Central memory CD8-positive, alpha-beta T cell (primary cell): ENCODE measurements around the gene RNF5.

Experiments
- ATAC-seq: fragments of 150-1000 bp; cut with Tn5 transposase; replicated peaks from 2 replicates; pipeline ENCODE4 v1.10.0; 2022; ENCODE audit warnings: mild to moderate bottlenecking, moderate FRiP score, moderate number of reproducible peaks; ENCODE audit not compliant: poor library complexity, severe bottlenecking; ENCODE audit errors: extremely low read depth
- DNase-seq, 2 donors: peaks; one replicate each; pipeline ENCODE4 v3.0.0; 2021; ENCODE audit warnings: low spot score in 2 of 2
- H3K27ac Mint-ChIP-seq: one replicate; pipeline ENCODE4 v1.8.0; 2022; ENCODE audit warnings: low read depth, mild to moderate bottlenecking, moderate library complexity, mixed read lengths
- H3K27me3 Mint-ChIP-seq: one replicate; pipeline ENCODE4 v1.8.0; 2022; ENCODE audit warnings: mixed read lengths
- H3K36me3 Mint-ChIP-seq: one replicate; pipeline ENCODE4 v1.8.0; 2022; ENCODE audit warnings: mild to moderate bottlenecking, moderate library complexity, mixed read lengths; ENCODE audit not compliant: insufficient read depth
- H3K4me1 Mint-ChIP-seq: one replicate; pipeline ENCODE4 v1.8.0; 2022; ENCODE audit warnings: mixed read lengths
- H3K4me3 Mint-ChIP-seq: one replicate; pipeline ENCODE4 v1.8.0; 2022; ENCODE audit warnings: mild to moderate bottlenecking, moderate library complexity, mixed read lengths
- H3K9me3 Mint-ChIP-seq: one replicate; pipeline ENCODE4 v1.8.0; 2022; ENCODE audit warnings: mixed read lengths

The RNF5 gene

GRCh38 chr6:32174416-32174815, 3.8 kb upstream of the RNF5 start:
- ATAC-seq, result no peak
- Mint-ChIP-seq H3K4me3 (peak overlapping the region; percentile 46), H3K27me3 (no peaks in the 10 kb centered on the region), H3K4me1 (peaks cover 62% of the 10 kb centered on the region), H3K9me3 (no peaks in the 10 kb centered on the region), H3K27ac (no peak overlapping the region), H3K36me3 (peaks cover 22% of the 10 kb centered on the region)
- DNase-seq, result no peak

- DNase-seq, result no peak
- H3K9me3 Mint-ChIP-seq, result no peaks in the 10 kb centered on the region
- peak overlapping the region; percentile 83 for H3K27ac Mint-ChIP-seq
- ATAC-seq, result no peak
- H3K4me3 Mint-ChIP-seq, result peak overlapping the region; percentile 88
- H3K27me3 Mint-ChIP-seq, result no peaks in the 10 kb centered on the region
- H3K4me1 Mint-ChIP-seq, result peaks cover 59% of the 10 kb centered on the region
- H3K36me3 Mint-ChIP-seq, result peaks cover 22% of the 10 kb centered on the region
These were observed 2.9 kb upstream of the RNF5 start for GRCh38 chr6:32175322-32175710.

- H3K4me1 Mint-ChIP-seq, result peaks cover 64% of the 10 kb centered on the region
- no peaks in the 10 kb centered on the region for H3K27me3 Mint-ChIP-seq
- peaks cover 26% of the 10 kb centered on the region for H3K36me3 Mint-ChIP-seq
- H3K4me3 Mint-ChIP-seq, result peak within 1 kb of the TSS; percentile 88
- ATAC-seq (peak; percentile 33), DNase-seq (peak; percentile 93 to 94)
- H3K9me3 Mint-ChIP-seq, result no peaks in the 10 kb centered on the region
- peak within 1 kb of the TSS; percentile 83 for H3K27ac Mint-ChIP-seq
These were observed 2.3 kb upstream of the RNF5 start, which contains the start of gene AGPAT1 for GRCh38 chr6:32175711-32176475. TSS of gene AGPAT1 (minus strand) at chr6:32176084. CDS start at chr6:32171496, 4,588 bp downstream.

- Mint-ChIP-seq H3K9me3 (no peaks in the 10 kb centered on the region), H3K4me1 (peaks cover 70% of the 10 kb centered on the region), H3K36me3 (peaks cover 27% of the 10 kb centered on the region), H3K4me3 (peak overlapping the region; percentile 88), H3K27me3 (no peaks in the 10 kb centered on the region), H3K27ac (peak overlapping the region; percentile 83)
- DNase-seq (no peak), ATAC-seq (no peak)
These were observed 1.6 kb upstream of the RNF5 start for GRCh38 chr6:32176476-32177182.

GRCh38 chr6:32177183-32177787, 920 bp upstream of the RNF5 start:
- H3K36me3 Mint-ChIP-seq, result peaks cover 29% of the 10 kb centered on the region
- peaks cover 70% of the 10 kb centered on the region for H3K4me1 Mint-ChIP-seq
- no peaks in the 10 kb centered on the region for H3K9me3 Mint-ChIP-seq
- no peak for ATAC-seq
- peak overlapping the region; percentile 88 for H3K4me3 Mint-ChIP-seq
- no peaks in the 10 kb centered on the region for H3K27me3 Mint-ChIP-seq
- DNase-seq, result no peak
- H3K27ac Mint-ChIP-seq, result peak overlapping the region; percentile 83

- no peaks in the 10 kb centered on the region for H3K9me3 Mint-ChIP-seq
- peak overlapping the region; percentile 83 for H3K27ac Mint-ChIP-seq
These were observed 589 bp downstream of the RNF5 start for GRCh38 chr6:32178547-32179440.

GRCh38 chr6:32179766-32180405, 1.7 kb downstream of the RNF5 start:
- Mint-ChIP-seq H3K27ac (peak overlapping the region; percentile 32), H3K4me1 (peaks cover 55% of the 10 kb centered on the region), H3K9me3 (no peaks in the 10 kb centered on the region), H3K27me3 (no peaks in the 10 kb centered on the region), H3K36me3 (peaks cover 32% of the 10 kb centered on the region), H3K4me3 (peak overlapping the region; percentile 28)
- DNase-seq, result no peak
- ATAC-seq, result no peak

More at GRCh38 chr6:32178547-32179440, 589 bp downstream of the RNF5 start:
- ATAC-seq, result no peak
- H3K36me3 Mint-ChIP-seq, result peaks cover 32% of the 10 kb centered on the region
- H3K4me1 Mint-ChIP-seq, result peaks cover 62% of the 10 kb centered on the region
- DNase-seq, result no peak
- H3K27me3 Mint-ChIP-seq, result no peaks in the 10 kb centered on the region
- H3K4me3 Mint-ChIP-seq, result peak overlapping the region; percentile 88

GRCh38 chr6:32181148-32181702, 3.0 kb downstream of the RNF5 start:
- H3K36me3 Mint-ChIP-seq, result peaks cover 36% of the 10 kb centered on the region
- no peaks in the 10 kb centered on the region for H3K9me3 Mint-ChIP-seq
- DNase-seq, result no peak
- H3K4me3 Mint-ChIP-seq, result no peak overlapping the region
- peaks cover 54% of the 10 kb centered on the region for H3K4me1 Mint-ChIP-seq
- ATAC-seq, result no peak
- H3K27ac Mint-ChIP-seq, result no peak overlapping the region
- no peaks in the 10 kb centered on the region for H3K27me3 Mint-ChIP-seq

- Mint-ChIP-seq H3K27me3 (no peaks in the 10 kb centered on the region), H3K36me3 (peaks cover 44% of the 10 kb centered on the region), H3K9me3 (no peaks in the 10 kb centered on the region), H3K4me1 (peaks cover 54% of the 10 kb centered on the region), H3K4me3 (no peak overlapping the region), H3K27ac (no peak overlapping the region)
- ATAC-seq, result no peak
- no peak for DNase-seq
These were observed 3.8 kb downstream of the RNF5 start for GRCh38 chr6:32181915-32182529.

- DNase-seq, result no peak
- H3K27me3 Mint-ChIP-seq, result no peaks in the 10 kb centered on the region
- peaks cover 46% of the 10 kb centered on the region for H3K36me3 Mint-ChIP-seq
- peaks cover 54% of the 10 kb centered on the region for H3K4me1 Mint-ChIP-seq
- no peak overlapping the region for H3K4me3 Mint-ChIP-seq
- no peak for ATAC-seq
- no peaks in the 10 kb centered on the region for H3K9me3 Mint-ChIP-seq
- H3K27ac Mint-ChIP-seq, result no peak overlapping the region
These were observed 4.4 kb downstream of the RNF5 start for GRCh38 chr6:32182555-32182981.

- Mint-ChIP-seq H3K36me3 (peaks cover 47% of the 10 kb centered on the region), H3K9me3 (no peaks in the 10 kb centered on the region), H3K27me3 (no peaks in the 10 kb centered on the region), H3K27ac (no peak overlapping the region), H3K4me1 (peaks cover 54% of the 10 kb centered on the region), H3K4me3 (no peak overlapping the region)
- ATAC-seq (no peak), DNase-seq (no peak)
These were observed 4.8 kb downstream of the RNF5 start for GRCh38 chr6:32183030-32183429.
